ENCODE measurements around the gene TM9SF3. TPM values are rescaled to one million over a fixed set of nuclear protein-coding genes. Genes with fewer than 3 reads are reported as not detected.

The TM9SF3 gene
- total RNA-seq, 1 experiment from 2014 or later: 125 TPM

GRCh38 chr10:96622013-96622787 lies 35.4 kb upstream of the TM9SF3 start:
- H3K27ac ChIP-seq (ENCODE audit: low read depth, low read length, poor library complexity, severe bottlenecking): no peak overlapping the region
- intact Hi-C loops (cut with micrococcal nuclease; ENCODE audit: unreplicated experiment): no loop called here
- no peaks in the 10 kb centered on the region for H3K36me3 ChIP-seq (ENCODE audit: insufficient read depth, low read length, poor library complexity, severe bottlenecking)
- no peaks in the 10 kb centered on the region for H3K9me3 ChIP-seq (ENCODE audit: low read depth, low read length, poor library complexity, severe bottlenecking)
- no peak overlapping the region for H3K4me3 ChIP-seq (ENCODE audit: low read depth, low read length, poor library complexity, severe bottlenecking)
- no peak for DNase-seq (ENCODE audit: low spot score)
- H3K27me3 ChIP-seq (replicated peaks; ENCODE audit: insufficient read depth, low read depth, low read length, poor library complexity): no peaks in the 10 kb centered on the region
- CTCF ChIA-PET: no interaction called here
- BruUV-seq (replicated peaks): no TSS peak
- no peaks in the 10 kb centered on the region for H3K4me1 ChIP-seq (ENCODE audit: insufficient read depth, low read length, poor library complexity, severe bottlenecking)
- TF ChIP-seq EZH2 (IDR thresholded peaks at IDR 0.05; ENCODE audit: borderline replicate concordance, low read depth, low read length, poor library complexity, severe bottlenecking) (no peak), CTCF (conservative IDR thresholded peaks at IDR 0.05; ENCODE audit: low read depth, low read length) (no peak)
- POLR2A ChIA-PET (ENCODE audit: low non-redundant PET): no interaction called here

GRCh38 chr10:96619796-96620773 lies 33.3 kb upstream of the TM9SF3 start:
- DNase-seq (ENCODE audit: low spot score): no peak
- Histone ChIP-seq H3K4me3 (ENCODE audit: low read depth, low read length, poor library complexity, severe bottlenecking) (no peak overlapping the region), H3K27me3 (replicated peaks; ENCODE audit: insufficient read depth, low read depth, low read length, poor library complexity) (no peaks in the 10 kb centered on the region), H3K4me1 (ENCODE audit: insufficient read depth, low read length, poor library complexity, severe bottlenecking) (no peaks in the 10 kb centered on the region), H3K36me3 (ENCODE audit: insufficient read depth, low read length, poor library complexity, severe bottlenecking) (no peaks in the 10 kb centered on the region), H3K9me3 (ENCODE audit: low read depth, low read length, poor library complexity, severe bottlenecking) (no peaks in the 10 kb centered on the region), H3K27ac (ENCODE audit: low read depth, low read length, poor library complexity, severe bottlenecking) (no peak overlapping the region)
- CTCF ChIA-PET: no interaction called here
- intact Hi-C loops (cut with micrococcal nuclease; ENCODE audit: unreplicated experiment): no loop called here
- POLR2A ChIA-PET (ENCODE audit: low non-redundant PET): no interaction called here
- TF ChIP-seq CTCF (conservative IDR thresholded peaks at IDR 0.05; ENCODE audit: low read depth, low read length): no peak
- no peak for TF ChIP-seq EZH2 (IDR thresholded peaks at IDR 0.05; ENCODE audit: borderline replicate concordance, low read depth, low read length, poor library complexity, severe bottlenecking)
- BruUV-seq (replicated peaks): no TSS peak

GRCh38 chr10:96619120-96619519 lies 32.3 kb upstream of the TM9SF3 start:
- intact Hi-C loops (cut with micrococcal nuclease; ENCODE audit: unreplicated experiment): no loop called here
- no peak overlapping the region for H3K4me3 ChIP-seq (ENCODE audit: low read depth, low read length, poor library complexity, severe bottlenecking)
- H3K27ac ChIP-seq (ENCODE audit: low read depth, low read length, poor library complexity, severe bottlenecking): no peak overlapping the region
- H3K4me1 ChIP-seq (ENCODE audit: insufficient read depth, low read length, poor library complexity, severe bottlenecking): no peaks in the 10 kb centered on the region
- H3K9me3 ChIP-seq (ENCODE audit: low read depth, low read length, poor library complexity, severe bottlenecking): no peaks in the 10 kb centered on the region
- TF ChIP-seq CTCF (conservative IDR thresholded peaks at IDR 0.05; ENCODE audit: low read depth, low read length) (no peak), EZH2 (IDR thresholded peaks at IDR 0.05; ENCODE audit: borderline replicate concordance, low read depth, low read length, poor library complexity, severe bottlenecking) (no peak)
- H3K36me3 ChIP-seq (ENCODE audit: insufficient read depth, low read length, poor library complexity, severe bottlenecking): no peaks in the 10 kb centered on the region
- CTCF ChIA-PET: no interaction called here
- no peak for DNase-seq (ENCODE audit: low spot score)
- no peaks in the 10 kb centered on the region for H3K27me3 ChIP-seq (replicated peaks; ENCODE audit: insufficient read depth, low read depth, low read length, poor library complexity)
- POLR2A ChIA-PET (ENCODE audit: low non-redundant PET): no interaction called here
- BruUV-seq (replicated peaks): no TSS peak

Data from A673 (cell line).